HG03342 (cell line): ENCODE data around the gene CD19.
"Not testable (repeated sequence)": the region's sequence is repeated elsewhere in the genome, so short reads cannot be mapped to it uniquely, and the experiment has no call there.

Experiments used
- ATAC-seq: cut with Tn5 transposase; IDR thresholded peaks from one replicate; pipeline ENCODE4 v1.9.1; 2021; ENCODE audit warnings: mild to moderate bottlenecking, moderate library complexity; ENCODE audit not compliant: unreplicated experiment

The CD19 gene

DNA sequence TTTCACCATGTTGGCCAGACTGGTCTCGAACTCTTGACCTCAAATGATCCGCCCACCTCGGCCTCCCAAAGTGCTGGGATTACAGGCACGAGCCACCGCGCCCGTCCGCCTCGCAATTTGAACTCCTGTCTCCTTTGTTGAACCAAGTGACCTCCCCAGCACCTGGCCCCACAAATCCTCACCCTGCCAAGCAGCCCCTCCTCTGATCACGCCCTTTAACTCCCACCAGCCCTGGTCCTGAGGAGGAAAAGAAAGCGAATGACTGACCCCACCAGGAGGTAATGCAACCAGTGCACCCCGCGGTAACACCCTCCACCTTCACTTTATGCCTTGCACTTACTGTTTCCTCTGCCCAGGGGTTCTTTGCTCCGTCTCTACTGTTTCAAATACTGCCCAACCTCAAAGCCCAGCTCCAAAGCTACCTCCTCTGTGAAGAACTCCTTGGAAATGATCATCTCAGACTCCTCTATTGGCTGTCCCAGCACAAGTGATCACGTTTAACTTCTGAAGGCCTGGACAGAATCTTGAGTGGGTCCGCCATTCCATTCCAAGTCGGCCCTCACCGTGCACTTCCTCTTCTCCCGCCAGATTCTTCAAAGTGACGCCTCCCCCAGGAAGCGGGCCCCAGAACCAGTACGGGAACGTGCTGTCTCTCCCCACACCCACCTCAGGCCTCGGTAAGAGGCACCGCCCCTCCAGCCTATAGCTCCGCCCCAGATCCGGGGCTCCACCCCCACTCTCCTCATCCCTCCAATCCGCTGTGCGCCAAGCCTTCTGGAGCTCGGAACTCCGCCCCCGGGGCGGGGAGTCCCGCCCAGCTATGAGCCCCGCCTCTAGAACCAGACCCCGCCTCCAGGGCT lies 4.4 kb downstream of the CD19 start:
- peak; percentile 75 for ATAC-seq

DNA sequence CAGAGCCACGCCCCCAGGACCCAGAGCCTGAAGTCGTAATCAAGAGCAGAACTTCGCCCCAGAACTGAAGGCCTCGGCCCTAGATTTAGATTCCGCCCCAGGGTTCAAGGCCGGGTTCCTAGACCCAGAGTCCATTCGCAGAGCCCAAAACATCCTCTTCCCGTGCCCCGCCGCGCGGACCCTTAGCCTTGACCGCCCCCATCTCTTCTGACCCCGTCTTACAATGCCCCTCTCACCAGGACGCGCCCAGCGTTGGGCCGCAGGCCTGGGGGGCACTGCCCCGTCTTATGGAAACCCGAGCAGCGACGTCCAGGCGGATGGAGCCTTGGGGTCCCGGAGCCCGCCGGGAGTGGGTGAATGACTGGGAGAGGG lies 5.0 kb downstream of the CD19 start:
- ATAC-seq, result no peak

DNA sequence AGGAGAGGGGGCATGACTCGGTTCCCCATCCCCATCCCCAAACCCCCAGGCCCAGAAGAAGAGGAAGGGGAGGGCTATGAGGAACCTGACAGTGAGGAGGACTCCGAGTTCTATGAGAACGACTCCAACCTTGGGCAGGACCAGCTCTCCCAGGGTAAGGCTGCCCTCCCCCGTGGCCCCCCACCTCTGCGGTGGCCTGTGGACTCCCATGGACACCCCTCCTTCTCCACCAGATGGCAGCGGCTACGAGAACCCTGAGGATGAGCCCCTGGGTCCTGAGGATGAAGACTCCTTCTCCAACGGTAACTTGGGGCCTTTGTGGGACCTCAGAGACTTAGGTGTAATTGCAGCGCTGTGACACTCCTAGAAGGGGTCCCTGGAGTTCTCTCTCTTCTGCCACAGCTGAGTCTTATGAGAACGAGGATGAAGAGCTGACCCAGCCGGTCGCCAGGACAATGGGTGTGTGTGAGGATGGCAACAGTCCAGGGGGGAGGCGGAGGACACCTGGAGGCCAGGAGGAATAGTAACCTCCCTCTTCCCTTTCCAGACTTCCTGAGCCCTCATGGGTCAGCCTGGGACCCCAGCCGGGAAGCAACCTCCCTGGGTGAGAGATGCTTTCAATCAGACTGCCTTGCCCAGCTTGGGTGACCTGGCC lies 5.6 kb downstream of the CD19 start:
- no peak for ATAC-seq

DNA sequence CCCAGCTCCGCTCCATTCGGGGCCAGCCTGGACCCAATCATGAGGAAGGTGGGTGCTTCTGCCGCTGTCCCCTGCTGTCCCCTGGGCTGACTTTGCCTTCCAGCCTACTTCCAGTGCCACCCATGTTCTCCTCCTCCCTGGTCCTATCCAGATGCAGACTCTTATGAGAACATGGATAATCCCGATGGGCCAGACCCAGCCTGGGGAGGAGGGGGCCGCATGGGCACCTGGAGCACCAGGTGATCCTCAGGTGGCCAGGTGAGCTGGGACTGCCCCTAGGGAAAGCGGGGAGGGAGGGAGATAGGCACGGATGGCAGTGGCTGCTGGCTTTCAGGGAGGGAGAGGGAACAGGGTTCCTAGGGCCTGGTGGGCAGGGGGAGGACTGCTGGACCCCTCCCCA lies 7.0 kb downstream of the CD19 start:
- ATAC-seq, result no peak

DNA sequence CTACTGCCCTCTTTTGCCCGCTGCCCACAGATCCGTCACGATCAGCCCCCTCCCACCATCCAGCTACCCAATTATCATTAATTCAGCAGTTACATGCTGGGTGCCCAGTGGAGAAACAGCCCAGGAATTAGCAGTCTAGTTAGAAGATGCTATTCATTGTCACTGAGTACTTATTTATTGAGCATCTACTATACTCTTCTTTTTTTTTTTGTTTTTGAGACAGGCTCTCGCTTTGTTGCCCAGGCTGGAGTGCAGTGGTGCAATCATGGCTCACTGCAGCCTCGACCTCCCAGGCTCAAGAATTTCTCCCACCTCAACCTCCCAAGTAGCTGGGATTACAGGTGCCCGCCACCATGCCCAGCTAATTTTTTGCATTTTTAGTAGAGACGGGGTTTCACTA lies 8.1 kb downstream of the CD19 start:
- ATAC-seq, result not testable (repeated sequence)

DNA sequence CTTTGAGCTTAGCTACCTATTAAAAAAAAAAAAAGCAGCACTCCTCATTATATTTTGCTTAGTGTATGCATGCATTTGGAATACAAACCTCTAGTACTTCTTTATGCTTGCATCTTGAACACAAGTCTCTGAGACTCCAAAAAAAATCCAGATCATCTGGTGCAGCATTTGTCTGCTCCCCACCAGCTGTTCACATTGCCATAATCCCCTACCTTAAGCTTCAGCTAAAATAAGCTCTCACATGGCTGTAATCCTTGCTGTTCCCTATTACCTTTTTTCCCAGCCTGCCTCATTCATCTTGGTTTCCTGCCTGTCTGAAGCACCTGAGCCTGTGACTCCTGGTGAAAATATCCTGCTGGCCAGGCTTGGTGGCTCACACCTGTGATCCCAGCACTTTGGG lies 11.5 kb downstream of the CD19 start:
- ATAC-seq, result no peak

DNA sequence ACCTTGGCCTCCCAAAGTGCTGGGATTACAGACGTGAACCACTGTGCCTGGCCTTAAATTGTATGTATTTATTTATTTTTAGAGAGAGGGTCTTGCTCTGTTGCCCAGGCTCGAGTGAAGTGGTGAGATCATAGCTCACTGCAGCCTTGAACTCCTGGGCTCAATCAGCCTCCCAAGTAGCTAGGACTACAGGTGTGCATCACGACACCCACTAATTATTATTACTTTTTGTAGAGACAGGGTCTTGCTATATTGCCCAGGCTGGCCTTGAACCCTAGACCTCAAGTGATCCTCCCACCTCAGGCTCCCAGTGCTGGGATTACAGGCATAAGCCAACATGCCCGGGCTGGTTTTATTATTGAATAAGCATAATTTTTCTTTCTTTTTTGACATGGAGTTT lies 14.9 kb downstream of the CD19 start:
- ATAC-seq, result no peak

DNA sequence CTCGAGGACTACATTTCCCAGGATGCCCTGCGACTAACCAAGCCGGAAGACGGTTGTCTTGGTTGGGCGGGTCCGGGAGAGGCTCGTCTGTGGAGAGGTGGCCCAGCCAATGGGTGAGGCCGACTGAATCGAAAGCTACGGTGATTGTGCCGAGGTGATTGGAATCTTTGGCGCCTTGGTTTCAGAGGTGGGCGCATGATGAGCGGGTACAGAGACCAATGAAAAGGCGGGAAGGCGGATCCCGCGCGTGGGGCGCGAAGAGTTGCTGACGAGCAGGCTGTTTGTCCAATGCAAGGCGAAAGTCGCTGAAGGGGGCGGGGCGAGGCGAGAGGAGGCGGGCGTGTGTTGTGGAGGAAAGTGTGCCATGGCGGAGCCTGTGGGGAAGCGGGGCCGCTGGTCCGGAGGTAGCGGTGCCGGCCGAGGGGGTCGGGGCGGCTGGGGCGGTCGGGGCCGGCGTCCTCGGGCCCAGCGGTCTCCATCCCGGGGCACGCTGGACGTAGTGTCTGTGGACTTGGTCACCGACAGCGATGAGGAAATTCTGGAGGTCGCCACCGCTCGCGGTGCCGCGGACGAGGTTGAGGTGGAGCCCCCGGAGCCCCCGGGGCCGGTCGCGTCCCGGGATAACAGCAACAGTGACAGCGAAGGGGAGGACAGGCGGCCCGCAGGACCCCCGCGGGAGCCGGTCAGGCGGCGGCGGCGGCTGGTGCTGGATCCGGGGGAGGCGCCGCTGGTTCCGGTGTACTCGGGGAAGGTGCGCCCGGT lies 19.1 kb downstream of the CD19 start, which contains the start of gene NFATC2IP:
TSS of gene NFATC2IP (plus strand) at position 290 of the 762 bp plus-strand sequence. CDS start at position 365, 75 bp downstream.
- peak; percentile 84 for ATAC-seq

DNA sequence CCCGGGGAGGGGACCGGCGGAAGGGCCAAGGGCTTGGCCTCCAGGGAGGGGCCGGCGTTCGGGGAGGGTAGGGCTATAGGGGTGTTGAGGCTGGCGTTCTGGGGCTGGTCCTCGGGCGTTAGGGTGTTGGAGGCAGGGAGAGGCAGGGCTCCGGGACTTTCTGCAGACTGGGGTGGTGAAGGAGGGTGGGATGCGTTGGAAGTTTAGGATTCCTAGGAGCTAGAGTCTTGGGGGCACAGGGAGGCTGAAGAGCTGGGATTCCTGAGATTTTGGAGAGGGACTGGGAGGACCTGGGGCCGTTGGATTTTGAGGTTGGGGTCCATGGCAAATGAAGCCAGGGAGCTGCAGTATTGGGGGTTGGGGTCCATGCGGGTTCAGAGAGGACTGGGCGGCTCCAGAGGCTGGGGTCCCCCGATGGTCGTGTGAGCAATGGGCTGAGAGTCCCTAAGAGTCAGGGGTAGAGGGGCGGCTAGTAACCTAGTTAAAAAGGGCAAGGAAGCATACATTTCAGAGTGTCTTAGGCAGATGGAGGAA lies 19.7 kb downstream of the CD19 start:
- no peak for ATAC-seq

DNA sequence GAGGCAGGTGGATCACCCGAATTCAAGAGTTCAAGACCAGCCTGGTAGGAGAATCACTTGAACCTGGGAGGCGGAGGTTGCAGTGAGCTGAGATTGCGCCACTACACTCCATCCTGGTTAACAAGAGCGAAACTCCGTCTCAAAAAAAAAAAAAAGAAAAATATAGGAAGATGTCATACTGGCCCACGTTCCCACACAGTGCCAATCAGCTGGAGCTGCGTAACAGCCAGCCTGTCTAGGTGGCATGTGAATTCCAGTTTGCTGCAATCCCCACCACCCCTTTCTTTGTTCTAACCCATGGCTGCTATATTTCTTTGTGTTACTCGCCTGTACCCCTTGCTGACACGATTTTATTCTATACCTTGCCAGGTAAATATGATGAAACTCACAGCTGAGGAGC lies 26.4 kb downstream of the CD19 start:
- ATAC-seq, result no peak

DNA sequence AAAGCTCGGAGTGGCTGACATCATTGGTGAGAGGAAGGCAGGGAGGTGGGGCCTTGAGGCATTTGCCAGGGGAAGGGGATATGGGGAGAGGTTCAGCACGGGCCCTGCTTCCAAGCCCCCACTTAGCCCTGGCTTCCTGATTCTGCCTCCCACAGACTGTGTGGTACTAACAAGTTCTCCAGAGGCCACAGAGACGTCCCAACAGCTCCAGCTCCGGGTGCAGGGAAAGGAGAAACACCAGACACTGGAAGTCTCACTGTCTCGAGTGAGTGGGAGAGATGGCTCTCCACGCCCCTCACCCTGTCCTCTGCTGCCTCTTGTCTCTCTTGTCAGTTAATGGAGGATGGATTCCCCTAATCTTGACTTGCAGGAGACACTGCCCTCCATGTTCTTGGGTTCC lies 27.1 kb downstream of the CD19 start:
- no peak for ATAC-seq

DNA sequence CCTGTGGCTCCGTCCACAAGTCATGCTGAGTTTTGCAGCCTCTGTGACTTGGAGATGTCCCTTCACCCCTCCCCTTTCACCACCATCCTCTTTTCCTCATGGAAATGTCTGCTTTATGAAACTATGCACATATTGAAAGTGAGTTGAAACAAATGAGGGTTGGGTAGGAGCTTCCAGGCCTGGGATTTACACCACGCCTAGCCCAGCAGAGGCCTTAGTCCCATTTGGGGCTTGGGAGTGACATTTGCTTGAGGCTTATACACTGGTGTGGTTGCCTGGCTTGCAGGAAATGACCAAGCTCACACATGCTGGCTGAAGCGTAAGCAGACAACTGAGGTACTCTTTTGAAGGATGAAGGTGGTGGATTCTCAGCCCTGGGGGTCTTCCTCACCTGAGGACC lies 32.3 kb downstream of the CD19 start:
- no peak for ATAC-seq

DNA sequence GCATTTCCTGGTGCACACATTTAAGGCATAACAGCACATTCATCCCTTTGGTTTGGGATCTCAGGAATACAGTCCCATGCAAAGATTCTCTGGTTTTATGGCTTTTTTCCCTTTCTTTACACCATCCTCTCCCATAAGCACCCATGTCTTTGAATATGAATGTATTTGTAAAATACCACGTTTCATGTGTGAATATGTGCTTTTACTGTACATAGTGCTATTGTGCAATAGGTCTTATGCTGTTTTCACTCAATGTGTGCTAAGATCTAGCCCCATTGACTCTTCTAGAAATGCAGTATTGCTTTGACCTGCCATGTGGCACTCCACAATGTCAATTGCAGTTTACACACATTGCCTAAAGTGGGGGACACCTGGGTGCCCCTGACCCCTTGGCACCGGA lies 32.7 kb downstream of the CD19 start:
- no peak for ATAC-seq

DNA sequence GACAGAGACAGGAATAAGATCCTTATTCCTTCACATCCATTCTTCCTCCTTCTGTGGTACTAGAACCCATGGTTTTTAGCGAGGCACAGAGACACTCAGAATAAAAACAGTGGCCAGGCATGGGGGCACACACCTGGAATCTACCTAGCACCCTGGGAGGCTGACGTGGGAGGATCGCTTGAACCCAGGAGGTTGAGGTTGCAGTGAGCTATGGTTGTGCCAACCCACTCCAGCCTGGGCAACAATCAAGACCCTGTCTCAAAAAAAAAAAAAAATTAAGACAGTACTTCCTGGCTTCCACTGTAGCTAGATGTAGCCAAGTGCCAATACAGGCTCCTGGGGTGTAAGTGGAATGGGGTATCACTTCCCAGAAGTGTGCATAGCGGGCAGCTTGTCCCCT lies 35.4 kb downstream of the CD19 start:
- ATAC-seq, result no peak

DNA sequence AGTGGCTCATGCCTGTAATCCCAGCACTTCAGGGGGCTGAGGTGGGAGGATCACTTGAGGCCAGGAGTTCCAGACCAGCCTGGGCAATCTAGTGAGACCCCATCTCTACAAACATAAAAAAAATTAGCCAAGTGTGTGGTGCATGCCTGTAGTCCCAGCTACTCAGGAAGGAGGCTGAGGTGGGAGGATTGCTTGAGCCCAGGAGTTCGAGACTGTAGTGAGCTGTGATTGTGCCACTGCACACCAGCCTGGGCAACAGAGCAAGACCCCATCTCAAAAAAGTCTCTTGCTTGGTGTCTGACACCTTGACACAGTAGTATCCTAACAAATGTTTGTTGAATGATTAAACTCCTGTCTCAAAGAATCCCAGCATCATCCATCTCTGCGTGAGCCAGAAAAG lies 37.9 kb downstream of the CD19 start:
- ATAC-seq, result not testable (repeated sequence)

DNA sequence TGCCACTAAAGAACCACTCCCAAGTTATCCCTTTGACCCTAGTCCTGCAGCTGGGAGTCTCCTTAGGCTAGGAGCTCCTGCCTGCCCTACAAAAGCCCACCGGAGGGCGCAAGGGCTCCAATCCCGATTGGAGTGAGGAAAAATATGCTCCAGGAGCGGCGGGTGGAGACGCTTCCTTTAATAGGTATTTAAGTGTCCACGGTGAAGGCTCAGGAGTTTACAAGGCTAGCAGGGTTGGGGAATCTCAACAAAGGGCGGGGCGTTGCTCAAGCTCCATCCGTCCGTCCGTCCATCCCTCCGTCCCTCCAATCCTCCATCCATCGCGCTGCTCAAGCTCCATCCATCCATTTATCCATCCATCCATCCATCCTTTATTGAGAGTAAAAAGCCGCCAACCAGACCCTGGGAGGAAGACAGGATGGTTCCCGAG lies 42.3 kb downstream of the CD19 start:
- no peak for ATAC-seq

DNA sequence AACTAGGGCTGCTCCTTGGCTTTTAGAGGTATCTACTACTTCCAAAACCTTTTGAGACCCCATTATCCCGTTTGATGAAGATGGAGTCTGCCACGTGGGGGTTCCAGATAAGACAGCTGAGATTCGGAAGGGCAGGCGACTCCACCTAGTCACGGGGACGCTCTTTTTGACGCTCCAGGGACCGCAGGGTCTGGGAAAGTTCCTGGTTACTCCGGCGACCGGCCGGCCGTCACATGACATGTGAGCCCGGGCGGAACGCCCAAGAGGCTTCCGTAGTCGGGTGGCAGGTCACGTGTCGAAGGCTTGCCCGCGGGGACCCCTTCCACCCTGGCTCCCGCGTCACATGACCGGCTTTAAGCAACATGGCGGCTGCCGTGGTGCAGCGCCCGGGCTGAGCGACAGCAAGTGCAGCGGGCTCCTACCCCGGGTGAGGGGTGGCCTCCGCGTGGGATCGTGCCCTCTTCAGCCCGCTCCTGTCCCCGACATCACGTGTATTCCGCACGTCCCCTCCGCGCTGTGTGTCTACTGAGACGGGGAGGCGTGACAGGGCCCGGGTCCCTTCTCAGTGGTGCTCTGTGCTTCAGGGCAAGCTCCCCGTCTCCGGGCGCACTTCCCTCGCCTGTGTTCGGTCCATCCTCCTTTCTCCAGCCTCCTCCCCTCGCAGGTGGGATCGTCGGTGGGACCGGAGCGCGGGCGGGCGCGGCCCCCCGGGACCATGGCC lies 42.8 kb downstream of the CD19 start, which contains the start of gene SPNS1:
TSS of gene SPNS1 (plus strand) at position 342 of the 721 bp plus-strand sequence. CDS start at position 716, 374 bp downstream.
- peak; percentile 84 for ATAC-seq

DNA sequence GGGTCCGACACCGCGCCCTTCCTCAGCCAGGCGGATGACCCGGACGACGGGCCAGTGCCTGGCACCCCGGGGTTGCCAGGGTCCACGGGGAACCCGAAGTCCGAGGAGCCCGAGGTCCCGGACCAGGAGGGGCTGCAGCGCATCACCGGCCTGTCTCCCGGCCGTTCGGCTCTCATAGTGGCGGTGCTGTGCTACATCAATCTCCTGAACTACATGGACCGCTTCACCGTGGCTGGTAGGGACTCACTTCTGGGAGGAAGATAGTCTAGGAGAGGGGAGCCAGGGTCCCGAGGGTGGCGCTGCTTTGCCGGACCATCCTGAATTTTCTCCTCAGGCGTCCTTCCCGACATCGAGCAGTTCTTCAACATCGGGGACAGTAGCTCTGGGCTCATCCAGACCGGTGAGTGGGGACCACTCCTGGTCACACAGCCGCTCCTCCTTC lies 43.4 kb downstream of the CD19 start:
- ATAC-seq, result peak; percentile 3

DNA sequence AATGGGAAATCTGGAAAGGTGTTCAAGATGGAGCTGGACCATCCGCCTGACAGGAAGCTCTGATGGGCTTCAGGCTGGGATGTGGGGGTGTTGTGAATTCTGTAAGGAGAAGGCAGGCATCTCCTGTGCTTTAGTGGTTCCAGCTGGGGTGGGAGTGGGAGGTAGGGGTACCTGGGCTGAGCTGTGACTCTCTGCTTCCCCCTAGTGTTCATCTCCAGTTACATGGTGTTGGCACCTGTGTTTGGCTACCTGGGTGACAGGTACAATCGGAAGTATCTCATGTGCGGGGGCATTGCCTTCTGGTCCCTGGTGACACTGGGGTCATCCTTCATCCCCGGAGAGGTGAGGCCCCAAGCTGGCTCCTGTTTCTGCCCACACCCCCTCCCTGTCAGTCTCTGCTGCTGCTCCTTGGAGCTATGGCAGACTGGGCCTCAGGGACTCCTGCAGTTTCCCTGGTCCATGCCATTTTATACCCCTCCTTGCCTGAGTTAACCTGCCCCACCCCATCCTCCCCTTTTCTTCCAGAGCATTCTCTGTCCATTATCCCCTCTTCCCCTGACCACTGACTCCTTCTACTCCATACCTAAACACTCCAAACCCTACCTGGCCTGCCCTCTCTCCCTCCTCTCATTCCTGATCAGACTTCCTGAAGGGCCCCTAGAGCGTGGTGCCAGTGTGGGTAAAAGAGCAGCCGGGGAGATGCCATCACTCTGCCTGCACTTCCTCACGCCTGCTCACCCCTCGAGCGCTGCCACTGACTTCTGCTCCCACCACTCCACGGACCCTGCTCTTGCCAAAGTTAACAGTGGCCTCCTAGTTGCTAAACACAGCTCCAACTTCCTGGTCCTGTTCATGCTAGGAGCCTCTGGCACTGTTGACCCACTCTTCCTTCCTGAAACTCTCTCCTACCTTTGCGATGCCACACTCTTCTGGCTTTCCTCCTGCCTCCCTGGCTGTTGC lies 46.2 kb downstream of the CD19 start:
- no peak for ATAC-seq
